ENCODE data around the gene CHST8. TPM values are rescaled to one million over a fixed set of nuclear protein-coding genes. Genes with fewer than 3 reads are reported as not detected.

Gene CHST8
- total and polyA plus RNA-seq, 2 of the 13 experiments (the other 11 are each of a cell fraction or from before 2014, with no cell fraction given) = not detected

DNA sequence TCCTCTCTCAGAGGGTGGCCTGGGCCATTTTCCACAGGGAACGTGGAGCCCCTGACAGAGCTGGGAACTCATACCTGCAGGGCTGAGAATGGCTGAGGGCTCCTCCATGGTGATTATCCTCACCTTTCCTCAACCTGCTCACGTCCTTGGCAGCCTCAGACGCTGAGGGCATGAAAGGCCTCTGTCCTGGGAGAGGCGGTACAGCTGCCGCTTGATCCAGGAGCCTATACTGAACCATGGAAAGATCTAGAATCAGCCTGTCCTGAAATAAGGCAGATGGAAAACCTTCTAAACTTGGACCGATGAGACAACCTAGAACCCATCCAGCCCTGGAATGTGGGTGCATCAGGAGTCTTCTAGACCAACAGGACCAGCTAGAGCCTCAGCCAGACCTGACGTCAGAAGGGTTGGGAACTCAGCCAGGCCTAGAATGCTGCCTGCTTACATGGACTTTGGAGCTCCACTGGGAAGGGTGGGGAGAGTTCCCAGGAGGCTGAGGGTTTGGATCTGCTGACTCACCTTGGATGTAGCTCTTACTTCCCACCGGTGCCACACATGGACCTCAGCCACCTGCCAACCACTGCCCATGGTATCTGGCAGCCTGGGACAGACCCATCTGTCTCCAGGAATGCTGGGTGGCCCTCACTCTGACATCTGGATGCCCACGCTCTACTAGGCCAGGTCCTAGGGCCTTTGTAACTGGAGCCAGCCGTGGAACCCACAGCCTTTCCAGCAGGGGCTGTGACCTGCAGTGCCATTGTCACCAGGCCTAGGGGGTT lies 182.5 kb downstream of the CHST8 start (continued):
- TF ChIP-seq ATM (IDR thresholded peaks at IDR 0.05; ENCODE audit: borderline replicate concordance) (no peak), FOXA1 (IDR thresholded peaks at IDR 0.05) (no peak), FOXA1 (CRISPR knock-in tag; IDR thresholded peaks at IDR 0.05) (no peak), KDM5B (CRISPR knock-in tag; IDR thresholded peaks at IDR 0.05; ENCODE audit: borderline replicate concordance) (no peak), ZNF773 (CRISPR knock-in tag; IDR thresholded peaks at IDR 0.05; ENCODE audit: borderline replicate concordance) (no peak), ZFP41 (CRISPR knock-in tag; IDR thresholded peaks at IDR 0.05; ENCODE audit: borderline replicate concordance) (no peak), UBTF (CRISPR knock-in tag; IDR thresholded peaks at IDR 0.05) (peak; percentile 41; the same call in 1 of the 2 replicates), SSRP1 (CRISPR knock-in tag; IDR thresholded peaks at IDR 0.05) (no peak), SMAD9 (CRISPR knock-in tag; IDR thresholded peaks at IDR 0.05) (no peak), FOXA3 (CRISPR knock-in tag; IDR thresholded peaks at IDR 0.05) (peak; percentile 51; the same call in 1 of the 2 replicates), RELA (CRISPR knock-in tag; IDR thresholded peaks at IDR 0.05) (no peak), FOSL1 (CRISPR knock-in tag; IDR thresholded peaks at IDR 0.05; ENCODE audit: borderline replicate concordance) (peak; percentile 28; the same call in 1 of the 2 replicates), ARID3A (IDR thresholded peaks at IDR 0.05; ENCODE audit: low read depth, low read length) (no peak), ZFX (CRISPR knock-in tag; IDR thresholded peaks at IDR 0.05; ENCODE audit: low read depth) (peak; percentile 59), TBX3 (IDR thresholded peaks at IDR 0.05; ENCODE audit: borderline replicate concordance) (no peak), ZNF205 (CRISPR knock-in tag; IDR thresholded peaks at IDR 0.05) (no peak), TP53 (CRISPR knock-in tag; conservative IDR thresholded peaks at IDR 0.05) (no peak), ZNF430 (CRISPR knock-in tag; IDR thresholded peaks at IDR 0.05) (no peak)
- TF ChIP-seq, protein P1, sequence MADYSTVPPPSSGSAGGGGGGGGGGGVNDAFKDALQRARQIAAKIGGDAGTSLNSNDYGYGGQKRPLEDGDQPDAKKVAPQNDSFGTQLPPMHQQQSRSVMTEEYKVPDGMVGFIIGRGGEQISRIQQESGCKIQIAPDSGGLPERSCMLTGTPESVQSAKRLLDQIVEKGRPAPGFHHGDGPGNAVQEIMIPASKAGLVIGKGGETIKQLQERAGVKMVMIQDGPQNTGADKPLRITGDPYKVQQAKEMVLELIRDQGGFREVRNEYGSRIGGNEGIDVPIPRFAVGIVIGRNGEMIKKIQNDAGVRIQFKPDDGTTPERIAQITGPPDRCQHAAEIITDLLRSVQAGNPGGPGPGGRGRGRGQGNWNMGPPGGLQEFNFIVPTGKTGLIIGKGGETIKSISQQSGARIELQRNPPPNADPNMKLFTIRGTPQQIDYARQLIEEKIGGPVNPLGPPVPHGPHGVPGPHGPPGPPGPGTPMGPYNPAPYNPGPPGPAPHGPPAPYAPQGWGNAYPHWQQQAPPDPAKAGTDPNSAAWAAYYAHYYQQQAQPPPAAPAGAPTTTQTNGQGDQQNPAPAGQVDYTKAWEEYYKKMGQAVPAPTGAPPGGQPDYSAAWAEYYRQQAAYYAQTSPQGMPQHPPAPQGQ (CRISPR knock-in tag; IDR thresholded peaks at IDR 0.05; ENCODE audit: borderline replicate concordance) = no peak
- TF ChIP-seq, protein P2, sequence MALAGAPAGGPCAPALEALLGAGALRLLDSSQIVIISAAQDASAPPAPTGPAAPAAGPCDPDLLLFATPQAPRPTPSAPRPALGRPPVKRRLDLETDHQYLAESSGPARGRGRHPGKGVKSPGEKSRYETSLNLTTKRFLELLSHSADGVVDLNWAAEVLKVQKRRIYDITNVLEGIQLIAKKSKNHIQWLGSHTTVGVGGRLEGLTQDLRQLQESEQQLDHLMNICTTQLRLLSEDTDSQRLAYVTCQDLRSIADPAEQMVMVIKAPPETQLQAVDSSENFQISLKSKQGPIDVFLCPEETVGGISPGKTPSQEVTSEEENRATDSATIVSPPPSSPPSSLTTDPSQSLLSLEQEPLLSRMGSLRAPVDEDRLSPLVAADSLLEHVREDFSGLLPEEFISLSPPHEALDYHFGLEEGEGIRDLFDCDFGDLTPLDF (CRISPR knock-in tag; IDR thresholded peaks at IDR 0.05) = no peak

Measured in HepG2 (cell line).